Inflammatory macrophage treated with lipopolysaccharide for 4 hours (primary cell): Measurements from ENCODE around the gene ZNF548.

Source experiments
- DNase-seq: peaks from one replicate; pipeline ENCODE4 v3.0.0-alpha.2; 2020

ZNF548 gene

GRCh38 chr19:57403737-57404563, 14.3 kb downstream of the ZNF548 start:
- no peak for DNase-seq

GRCh38 chr19:57406516-57407123, 17.0 kb downstream of the ZNF548 start:
- peak; percentile 40 for DNase-seq

- peak; percentile 97 for DNase-seq
Observed at GRCh38 chr19:57410877-57411671, 21.4 kb downstream of the ZNF548 start, which contains the start of gene ZNF17. ZNF17 (plus strand) TSS chr19:57411161; CDS start chr19:57413616, 2,455 bp downstream.

- no peak for DNase-seq
Observed at GRCh38 chr19:57419439-57419838, 29.8 kb downstream of the ZNF548 start.

- DNase-seq: no peak
Observed at GRCh38 chr19:57421037-57421436, 31.4 kb downstream of the ZNF548 start.

GRCh38 chr19:57434386-57435061, 44.9 kb downstream of the ZNF548 start:
- no peak for DNase-seq

GRCh38 chr19:57435062-57435978, 45.7 kb downstream of the ZNF548 start, which contains the start of gene ZNF749:
ZNF749 (plus strand) TSS chr19:57435325; CDS start chr19:57435579, 254 bp downstream.
- peak; percentile 99 for DNase-seq

DNA sequence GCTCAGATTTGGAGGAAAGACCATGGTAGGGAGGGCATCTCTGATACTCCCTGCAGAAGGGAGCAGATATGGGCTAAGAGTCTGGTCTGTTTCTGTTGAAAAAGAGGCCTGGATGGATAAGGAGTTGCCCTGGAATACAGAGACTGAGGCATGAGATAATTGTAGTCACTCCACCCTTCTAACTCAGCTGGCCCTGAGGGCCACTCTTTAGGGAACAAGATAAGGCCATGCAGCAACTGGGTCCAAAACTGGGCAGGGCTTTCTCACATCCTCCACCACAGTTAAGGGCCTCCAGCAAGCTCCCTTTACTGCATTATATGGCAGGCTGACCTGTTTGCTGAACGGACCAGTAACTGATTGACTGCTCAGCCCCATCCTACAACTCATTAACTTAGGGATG, 46.8 kb downstream of the ZNF548 start:
- no peak for DNase-seq

GRCh38 chr19:57437931-57438330, 48.3 kb downstream of the ZNF548 start:
- DNase-seq: no peak

- no peak for DNase-seq
Observed at GRCh38 chr19:57438925-57439324, 49.3 kb downstream of the ZNF548 start.

DNA sequence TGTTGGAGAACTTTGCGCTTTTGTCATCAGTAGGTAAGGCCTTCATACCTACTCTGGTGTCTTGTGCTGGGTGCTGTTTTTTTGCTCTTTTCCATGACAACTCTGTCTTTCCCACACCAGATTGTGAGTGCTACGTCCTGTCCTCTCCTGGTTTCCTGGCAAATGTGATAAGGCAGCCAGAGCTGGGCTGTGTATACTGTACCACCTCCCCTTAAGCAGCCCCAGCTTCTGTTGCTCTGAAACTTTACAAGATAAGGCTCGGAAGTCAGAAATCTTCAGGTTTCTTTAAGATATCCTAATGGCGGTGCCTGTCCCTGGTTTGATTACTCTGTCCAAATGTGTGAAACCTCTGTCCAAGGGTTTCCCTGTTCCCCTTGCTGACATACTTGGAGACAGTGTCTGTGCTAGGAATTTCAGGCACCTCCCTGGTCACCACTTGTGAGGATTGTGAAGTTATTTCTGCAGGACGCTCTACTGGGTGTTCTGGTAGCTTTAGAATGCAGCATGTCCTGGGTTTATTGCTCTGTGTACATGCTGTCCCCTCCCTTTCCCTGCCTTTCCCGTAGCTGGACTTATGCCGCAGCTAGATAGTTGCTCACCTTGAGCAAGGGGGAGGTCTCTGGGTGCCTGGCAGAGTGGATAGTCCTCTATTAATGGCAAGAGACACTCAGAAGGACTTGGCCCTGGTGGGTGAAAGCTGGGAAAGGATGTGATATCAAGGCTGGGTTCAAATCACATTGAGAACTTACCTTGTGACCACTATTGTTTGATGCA, 52.5 kb downstream of the ZNF548 start:
- no peak for DNase-seq

- no peak for DNase-seq
Observed at GRCh38 chr19:57443121-57443696, 53.6 kb downstream of the ZNF548 start.

DNA sequence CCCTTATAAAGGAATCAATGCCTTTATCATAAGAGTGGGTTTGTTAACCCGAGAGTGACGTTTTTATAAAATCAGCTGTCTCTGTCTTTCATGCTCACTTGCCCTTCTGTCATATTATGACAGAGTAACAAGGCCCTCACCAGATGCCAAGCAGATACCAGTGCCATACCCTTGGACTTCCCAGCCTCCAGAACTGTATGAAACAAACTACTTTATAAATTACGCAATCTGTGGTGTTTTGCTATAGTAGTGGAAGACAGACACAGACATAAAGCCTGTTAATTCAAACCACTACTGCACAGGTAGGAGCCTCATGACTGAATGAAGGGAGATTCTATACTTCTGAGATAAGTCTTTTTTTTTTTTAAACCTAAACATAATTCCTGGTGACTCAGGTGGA, 62.7 kb downstream of the ZNF548 start:
- no peak for DNase-seq
